ENCODE results near the gene TOB1.

Gene TOB1

DNA sequence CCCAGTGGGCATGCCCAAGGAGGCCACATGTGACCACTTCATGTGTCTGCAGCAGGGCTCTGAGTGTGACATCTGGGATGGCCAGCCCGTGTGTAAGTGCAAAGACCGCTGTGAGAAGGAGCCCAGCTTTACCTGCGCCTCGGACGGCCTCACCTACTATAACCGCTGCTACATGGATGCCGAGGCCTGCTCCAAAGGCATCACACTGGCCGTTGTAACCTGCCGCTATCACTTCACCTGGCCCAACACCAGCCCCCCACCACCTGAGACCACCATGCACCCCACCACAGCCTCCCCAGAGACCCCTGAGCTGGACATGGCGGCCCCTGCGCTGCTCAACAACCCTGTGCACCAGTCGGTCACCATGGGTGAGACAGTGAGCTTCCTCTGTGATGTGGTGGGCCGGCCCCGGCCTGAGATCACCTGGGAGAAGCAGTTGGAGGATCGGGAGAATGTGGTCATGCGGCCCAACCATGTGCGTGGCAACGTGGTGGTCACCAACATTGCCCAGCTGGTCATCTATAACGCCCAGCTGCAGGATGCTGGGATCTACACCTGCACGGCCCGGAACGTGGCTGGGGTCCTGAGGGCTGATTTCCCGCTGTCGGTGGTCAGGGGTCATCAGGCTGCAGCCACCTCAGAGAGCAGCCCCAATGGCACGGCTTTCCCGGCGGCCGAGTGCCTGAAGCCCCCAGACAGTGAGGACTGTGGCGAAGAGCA, 26.4 kb downstream of the TOB1 start:
- no peak for DNase-seq (ENCODE audit: low read depth)
- no peak overlapping the region for H3K4me3 ChIP-seq (ENCODE audit: low read length)
- TF ChIP-seq, protein P1, sequence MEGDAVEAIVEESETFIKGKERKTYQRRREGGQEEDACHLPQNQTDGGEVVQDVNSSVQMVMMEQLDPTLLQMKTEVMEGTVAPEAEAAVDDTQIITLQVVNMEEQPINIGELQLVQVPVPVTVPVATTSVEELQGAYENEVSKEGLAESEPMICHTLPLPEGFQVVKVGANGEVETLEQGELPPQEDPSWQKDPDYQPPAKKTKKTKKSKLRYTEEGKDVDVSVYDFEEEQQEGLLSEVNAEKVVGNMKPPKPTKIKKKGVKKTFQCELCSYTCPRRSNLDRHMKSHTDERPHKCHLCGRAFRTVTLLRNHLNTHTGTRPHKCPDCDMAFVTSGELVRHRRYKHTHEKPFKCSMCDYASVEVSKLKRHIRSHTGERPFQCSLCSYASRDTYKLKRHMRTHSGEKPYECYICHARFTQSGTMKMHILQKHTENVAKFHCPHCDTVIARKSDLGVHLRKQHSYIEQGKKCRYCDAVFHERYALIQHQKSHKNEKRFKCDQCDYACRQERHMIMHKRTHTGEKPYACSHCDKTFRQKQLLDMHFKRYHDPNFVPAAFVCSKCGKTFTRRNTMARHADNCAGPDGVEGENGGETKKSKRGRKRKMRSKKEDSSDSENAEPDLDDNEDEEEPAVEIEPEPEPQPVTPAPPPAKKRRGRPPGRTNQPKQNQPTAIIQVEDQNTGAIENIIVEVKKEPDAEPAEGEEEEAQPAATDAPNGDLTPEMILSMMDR (conservative IDR thresholded peaks at IDR 0.05; ENCODE audit: low read length) = no peak

DNA sequence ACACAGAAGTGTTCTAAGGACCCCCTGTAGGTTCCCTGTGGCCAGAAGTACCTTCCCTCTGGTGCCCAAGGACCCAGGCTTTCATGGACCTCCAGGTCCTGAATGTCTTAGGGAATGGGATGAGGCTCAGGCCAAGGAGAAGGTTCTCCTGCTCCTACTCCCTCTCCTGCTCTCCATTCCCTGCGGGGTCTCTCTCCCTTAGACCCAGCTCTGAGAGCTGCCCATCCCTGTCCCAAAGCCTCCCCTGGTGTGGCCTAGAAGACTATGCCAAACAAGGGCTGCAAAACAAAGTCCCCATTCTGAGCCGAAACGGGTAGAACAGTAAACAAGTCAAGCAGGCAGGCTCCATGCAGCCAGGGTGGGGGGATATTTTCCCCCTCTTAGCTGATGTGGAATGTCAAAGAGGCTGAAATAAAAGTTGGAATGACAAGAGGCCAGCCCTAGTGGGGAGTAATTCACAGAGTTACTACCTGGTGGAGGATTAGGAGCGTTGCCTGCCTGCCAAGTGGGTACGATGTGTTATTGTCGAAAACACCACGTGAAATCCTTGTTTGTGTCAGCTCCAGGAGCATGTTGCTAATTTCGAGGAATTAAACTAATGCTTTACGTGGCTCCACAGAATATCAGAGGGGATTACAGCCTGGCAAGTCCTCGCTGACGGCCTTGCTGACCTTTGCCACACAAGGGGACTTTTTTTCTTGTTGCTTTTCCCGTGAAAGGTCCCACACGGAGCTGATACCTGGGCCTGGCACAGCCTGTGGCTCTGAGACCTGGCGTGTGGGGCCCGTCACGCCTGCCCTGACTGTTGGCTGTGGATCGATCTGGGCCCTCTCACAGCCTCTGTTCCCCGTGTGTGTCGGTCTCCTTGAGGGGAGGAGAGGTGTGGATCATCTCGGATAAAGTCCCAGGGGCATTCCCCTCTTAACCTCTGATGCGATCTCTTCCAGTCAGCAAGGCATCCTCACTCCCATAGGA, 27.9 kb downstream of the TOB1 start:
- H3K4me3 ChIP-seq (ENCODE audit: low read length) = no peak overlapping the region
- TF ChIP-seq, protein P1 (conservative IDR thresholded peaks at IDR 0.05; ENCODE audit: low read length) = no peak
- DNase-seq (ENCODE audit: low read depth) = no peak

DNA sequence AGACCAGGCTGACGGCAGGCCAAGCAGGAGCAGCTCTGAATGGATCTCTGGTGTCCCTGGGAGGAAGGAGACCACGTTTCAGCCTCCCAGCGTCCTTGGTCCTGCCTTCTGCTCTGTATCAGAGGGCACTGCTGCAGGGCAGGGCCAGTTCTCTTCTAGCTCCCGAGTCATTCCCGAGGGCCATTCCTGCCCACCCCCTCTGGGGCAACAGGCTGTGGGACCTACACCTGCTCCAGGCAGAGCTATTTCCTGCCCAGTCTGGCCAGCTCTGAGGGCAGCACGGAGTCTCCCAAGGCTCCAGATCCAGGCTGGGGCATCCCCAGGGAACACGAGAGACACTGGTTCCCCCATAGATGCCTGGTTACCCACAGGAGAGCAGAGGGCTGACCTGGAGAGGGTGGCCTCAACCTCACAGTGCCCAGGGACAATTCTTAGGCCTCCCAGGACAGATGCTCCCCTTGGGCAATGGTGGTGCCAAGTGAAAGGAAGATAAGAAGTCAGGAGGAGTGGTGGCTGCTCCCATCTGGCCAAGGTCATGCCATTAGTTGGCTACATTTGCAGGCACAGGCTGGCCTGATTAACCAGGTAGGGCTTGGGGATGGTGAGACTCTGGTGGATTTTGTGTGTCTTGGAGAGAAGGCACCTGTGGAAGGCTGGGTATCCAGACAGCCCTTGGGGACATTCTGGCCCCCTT, 28.7 kb downstream of the TOB1 start:
- TF ChIP-seq, protein P1 (conservative IDR thresholded peaks at IDR 0.05; ENCODE audit: low read length) = no peak
- DNase-seq (ENCODE audit: low read depth) = no peak
- H3K4me3 ChIP-seq (ENCODE audit: low read length) = no peak overlapping the region

DNA sequence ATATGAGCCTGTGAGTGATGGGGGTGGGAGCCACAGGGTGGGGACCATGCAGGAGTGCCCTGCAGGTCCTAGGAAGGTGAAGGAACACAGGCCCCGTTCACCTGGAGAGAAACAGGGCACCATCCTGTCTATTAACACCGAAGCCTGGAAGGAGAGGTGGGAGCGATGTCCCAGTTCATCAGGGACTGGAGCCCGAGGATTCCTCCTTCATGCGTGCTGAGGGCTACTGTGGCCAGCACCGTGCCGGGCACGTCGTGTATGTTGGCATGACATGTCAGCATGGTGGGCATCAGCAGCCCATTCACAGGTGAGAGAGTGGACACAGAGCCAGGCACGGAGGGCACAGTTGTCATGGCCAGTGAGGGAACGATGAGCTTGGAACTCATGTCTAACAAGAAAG, 29.3 kb downstream of the TOB1 start:
- no peak overlapping the region for H3K4me3 ChIP-seq (ENCODE audit: low read length)
- DNase-seq (ENCODE audit: low read depth) = no peak
- TF ChIP-seq, protein P1 (conservative IDR thresholded peaks at IDR 0.05; ENCODE audit: low read length) = no peak

DNA sequence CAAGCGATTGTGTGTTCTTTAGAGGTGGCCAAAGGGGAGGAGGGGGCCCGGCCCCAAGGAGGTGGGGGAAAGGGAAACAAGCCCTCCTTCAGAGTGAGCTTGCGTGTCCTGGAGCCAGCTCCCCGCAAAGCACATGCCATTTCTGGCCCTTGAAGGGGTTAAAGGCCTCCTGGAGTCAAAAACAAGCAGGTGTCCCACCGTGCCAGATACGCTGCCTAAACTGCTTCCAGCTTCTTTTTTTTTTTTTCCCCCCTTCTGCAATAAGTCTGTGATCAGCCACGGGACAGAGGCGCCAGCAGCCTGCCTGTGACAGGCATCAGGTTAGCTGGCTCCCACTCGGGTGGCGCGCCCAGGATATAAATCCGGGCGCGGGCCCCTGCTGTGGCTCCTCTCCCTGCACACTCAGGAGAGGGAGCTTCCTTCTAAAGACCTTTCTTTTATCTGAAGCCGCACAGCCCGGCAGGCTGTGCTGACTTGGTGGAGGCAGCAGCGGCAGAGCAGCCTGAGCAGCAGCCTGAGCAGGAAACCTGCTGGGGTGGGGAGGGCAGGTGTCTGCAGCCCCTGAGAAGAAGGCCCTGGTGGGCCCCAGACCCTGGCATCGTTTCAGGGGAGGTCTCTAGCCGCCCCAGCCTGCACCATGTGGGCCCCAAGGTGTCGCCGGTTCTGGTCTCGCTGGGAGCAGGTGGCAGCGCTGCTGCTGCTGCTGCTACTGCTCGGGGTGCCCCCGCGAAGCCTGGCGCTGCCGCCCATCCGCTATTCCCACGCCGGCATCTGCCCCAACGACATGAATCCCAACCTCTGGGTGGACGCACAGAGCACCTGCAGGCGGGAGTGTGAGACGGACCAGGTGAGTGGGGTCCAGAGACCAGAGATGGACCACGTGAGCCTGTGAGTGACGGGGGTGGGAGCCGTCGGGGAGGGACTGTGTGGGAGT, 30.6 kb downstream of the TOB1 start, which contains the start of gene WFIKKN2:
TSS of gene WFIKKN2 (plus strand) at position 286 of the 934 bp plus-strand sequence. CDS start at position 638, 352 bp downstream.
- TF ChIP-seq, protein P1 (conservative IDR thresholded peaks at IDR 0.05; ENCODE audit: low read length) = no peak
- DNase-seq (ENCODE audit: low read depth) = no peak
- no peak within 1 kb of the TSS for H3K4me3 ChIP-seq (ENCODE audit: low read length)

Data from AG10803 (cell line).